Subcutaneous abdominal adipose tissue (tissue), 5 donors: ENCODE results near the gene IFNAR1.

Source experiments
- H3K27ac ChIP-seq: one replicate; pipeline ENCODE4 v1.7.0; 2013; ENCODE audit warnings: low read depth, mild to moderate bottlenecking, inconsistent platforms, low read length, moderate library complexity
- H3K27me3 ChIP-seq, 5 donors: one replicate each; pipeline ENCODE4 v1.7.0; 2013; ENCODE audit warnings: low read length in 5 of 5, inconsistent platforms in 1 of 5; ENCODE audit not compliant: control insufficient read depth in 5 of 5, insufficient read depth in 4 of 5
- H3K36me3 ChIP-seq, 5 donors: one replicate each; pipeline ENCODE4 v1.7.0; 2013; ENCODE audit warnings: low read length in 5 of 5; ENCODE audit not compliant: control insufficient read depth in 5 of 5, insufficient read depth in 5 of 5
- H3K4me1 ChIP-seq, 5 donors: one replicate each; pipeline ENCODE4 v1.7.0; 2013; ENCODE audit warnings: low read length in 5 of 5, mild to moderate bottlenecking in 3 of 5, moderate library complexity in 1 of 5; ENCODE audit not compliant: control insufficient read depth in 5 of 5, insufficient read depth in 5 of 5
- H3K4me3 ChIP-seq, 5 donors: one replicate each; pipeline ENCODE4 v1.7.0; 2013; ENCODE audit warnings: low read length in 5 of 5, low read depth in 1 of 5
- H3K9ac ChIP-seq, 5 donors: one replicate each; pipeline ENCODE4 v1.7.0; 2013; ENCODE audit warnings: low read length in 5 of 5, mild to moderate bottlenecking in 4 of 5, moderate library complexity in 3 of 5
- H3K9me3 ChIP-seq, 5 donors: one replicate each; pipeline ENCODE4 v1.7.0; 2013; ENCODE audit warnings: low read length in 5 of 5; ENCODE audit not compliant: control insufficient read depth in 5 of 5
- donor health status: healthy.
- donor health status: healthy.
- donor health status: healthy.
- donor health status: healthy.
- donor health status: healthy.

Gene IFNAR1

GRCh38 chr21:33324291-33325221 is at the start of gene IFNAR1:
Gene IFNAR1 (plus strand): TSS chr21:33324970. CDS start chr21:33325056, 86 bp downstream.
- Histone ChIP-seq H3K9ac (peak within 1 kb of the TSS; percentile 87 to 99 (median 97)), H3K4me3 (peak within 1 kb of the TSS; percentile 82 to 99 (median 96)), H3K4me1 (peaks cover 0 to 35% (median 18%) of the 10 kb centered on the region in 5 donors), H3K27ac (peak within 1 kb of the TSS; percentile 100), H3K36me3 (no peaks in the 10 kb centered on the region), H3K9me3 (no peaks in the 10 kb centered on the region), H3K27me3 (no peaks in the 10 kb centered on the region)

DNA sequence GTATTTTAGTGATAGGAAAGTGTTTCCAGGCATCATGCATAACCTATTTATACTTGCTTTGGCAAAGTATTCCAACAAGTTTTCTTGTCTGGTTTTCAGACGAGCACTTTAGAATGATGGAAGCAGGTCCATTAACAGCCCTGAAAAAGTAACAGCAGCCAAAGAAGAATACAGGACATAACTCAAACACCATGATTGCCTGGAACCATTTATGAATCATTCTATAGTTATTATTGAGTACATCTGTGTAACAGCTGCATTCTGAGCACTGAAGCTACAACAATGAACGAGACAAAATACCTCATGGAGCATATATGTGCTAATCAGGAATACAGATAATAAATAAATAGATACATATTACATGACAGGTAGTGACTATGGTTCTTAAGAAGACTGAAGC is 46.0 kb upstream of the IFNAR1 start:
- Histone ChIP-seq H3K9me3 (peaks cover 0 to 13% (median 3%) of the 10 kb centered on the region in 5 donors), H3K27ac (no peak overlapping the region), H3K36me3 (peaks cover 23 to 58% (median 41%) of the 10 kb centered on the region in 5 donors), H3K4me1 (no peaks in the 10 kb centered on the region), H3K4me3 (no peak overlapping the region), H3K27me3 (no peaks in the 10 kb centered on the region), H3K9ac (no peak overlapping the region)

- no peak overlapping the region for H3K27ac ChIP-seq
- H3K36me3 ChIP-seq: peaks cover 21 to 65% (median 47%) of the 10 kb centered on the region in 5 donors
- no peaks in the 10 kb centered on the region for H3K4me1 ChIP-seq
- peaks cover 0 to 13% (median 3%) of the 10 kb centered on the region in 5 donors for H3K9me3 ChIP-seq
- H3K27me3 ChIP-seq: no peaks in the 10 kb centered on the region
- H3K9ac ChIP-seq: no peak overlapping the region
- H3K4me3 ChIP-seq: no peak overlapping the region
These were observed 45.4 kb upstream of the IFNAR1 start for GRCh38 chr21:33279330-33279820.

DNA sequence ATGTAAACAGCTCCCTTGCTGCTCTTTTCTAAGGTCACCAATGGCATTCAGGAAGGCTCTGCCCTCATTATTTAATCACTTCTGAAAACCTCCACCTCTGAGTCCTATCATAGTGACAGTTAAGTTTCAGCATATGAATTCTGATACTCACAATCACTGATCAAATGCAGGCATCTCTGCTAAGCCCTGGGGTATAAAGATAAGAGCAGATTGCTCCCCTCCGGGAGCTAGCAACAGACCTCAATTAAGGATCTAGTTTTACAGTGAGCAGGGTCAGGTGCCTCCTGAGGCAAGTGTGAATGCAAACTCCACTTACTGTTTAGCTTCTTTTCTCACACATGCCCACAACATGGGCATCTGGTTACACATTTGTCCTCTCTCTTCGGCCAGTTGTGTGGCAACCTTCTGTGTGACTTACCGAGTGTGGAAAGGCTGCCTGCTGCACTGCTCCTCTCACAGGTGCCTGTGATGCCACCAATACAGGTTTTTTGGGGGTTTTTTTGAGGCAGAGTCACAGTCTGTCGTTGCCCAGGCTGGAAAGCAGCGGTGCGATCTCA is 43.6 kb upstream of the IFNAR1 start:
- H3K4me1 ChIP-seq: peaks cover 0 to 6% (median 2%) of the 10 kb centered on the region in 5 donors
- H3K27ac ChIP-seq: no peak overlapping the region
- no peak overlapping the region for H3K4me3 ChIP-seq
- no peaks in the 10 kb centered on the region for H3K27me3 ChIP-seq
- peaks cover 0 to 13% (median 3%) of the 10 kb centered on the region in 5 donors for H3K9me3 ChIP-seq
- H3K9ac ChIP-seq: no peak overlapping the region
- H3K36me3 ChIP-seq: peaks cover 21 to 72% (median 51%) of the 10 kb centered on the region in 5 donors

- H3K36me3 ChIP-seq: peaks cover 21 to 71% (median 55%) of the 10 kb centered on the region in 5 donors
- H3K4me1 ChIP-seq: peaks cover 2 to 26% (median 17%) of the 10 kb centered on the region in 5 donors
- no peak overlapping the region for H3K27ac ChIP-seq
- H3K4me3 ChIP-seq: no peak overlapping the region
- H3K27me3 ChIP-seq: no peaks in the 10 kb centered on the region
- no peak overlapping the region for H3K9ac ChIP-seq
- peaks cover 0 to 13% (median 3%) of the 10 kb centered on the region in 5 donors for H3K9me3 ChIP-seq
These were observed 41.6 kb upstream of the IFNAR1 start for GRCh38 chr21:33283203-33283602.

DNA sequence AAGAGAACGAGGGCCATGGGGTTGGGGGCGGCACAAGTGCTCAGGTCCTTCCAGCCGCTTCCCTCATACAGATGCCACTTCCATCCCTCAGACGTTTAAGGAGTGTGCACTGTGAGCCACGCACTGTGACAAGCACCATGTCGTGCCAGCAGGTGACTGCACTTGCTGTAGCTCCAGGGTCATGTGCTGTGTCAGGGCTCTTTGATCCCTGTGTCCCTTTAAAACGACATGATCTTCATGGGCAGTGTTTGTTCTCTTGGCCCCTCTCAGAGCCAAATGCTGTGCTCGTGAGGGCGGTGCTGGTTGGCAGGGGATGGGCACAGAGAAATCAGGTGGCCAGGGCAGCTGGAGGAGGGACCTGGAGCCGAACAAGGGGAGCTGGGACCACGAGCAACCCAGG is 38.7 kb upstream of the IFNAR1 start:
- H3K4me1 ChIP-seq: peaks cover 5 to 39% (median 27%) of the 10 kb centered on the region in 5 donors
- H3K9me3 ChIP-seq: no peaks in the 10 kb centered on the region
- H3K36me3 ChIP-seq: peaks cover 9 to 72% (median 54%) of the 10 kb centered on the region in 5 donors
- no peak overlapping the region for H3K4me3 ChIP-seq
- no peaks in the 10 kb centered on the region for H3K27me3 ChIP-seq
- H3K27ac ChIP-seq: peak overlapping the region; percentile 79
- no peak overlapping the region for H3K9ac ChIP-seq

DNA sequence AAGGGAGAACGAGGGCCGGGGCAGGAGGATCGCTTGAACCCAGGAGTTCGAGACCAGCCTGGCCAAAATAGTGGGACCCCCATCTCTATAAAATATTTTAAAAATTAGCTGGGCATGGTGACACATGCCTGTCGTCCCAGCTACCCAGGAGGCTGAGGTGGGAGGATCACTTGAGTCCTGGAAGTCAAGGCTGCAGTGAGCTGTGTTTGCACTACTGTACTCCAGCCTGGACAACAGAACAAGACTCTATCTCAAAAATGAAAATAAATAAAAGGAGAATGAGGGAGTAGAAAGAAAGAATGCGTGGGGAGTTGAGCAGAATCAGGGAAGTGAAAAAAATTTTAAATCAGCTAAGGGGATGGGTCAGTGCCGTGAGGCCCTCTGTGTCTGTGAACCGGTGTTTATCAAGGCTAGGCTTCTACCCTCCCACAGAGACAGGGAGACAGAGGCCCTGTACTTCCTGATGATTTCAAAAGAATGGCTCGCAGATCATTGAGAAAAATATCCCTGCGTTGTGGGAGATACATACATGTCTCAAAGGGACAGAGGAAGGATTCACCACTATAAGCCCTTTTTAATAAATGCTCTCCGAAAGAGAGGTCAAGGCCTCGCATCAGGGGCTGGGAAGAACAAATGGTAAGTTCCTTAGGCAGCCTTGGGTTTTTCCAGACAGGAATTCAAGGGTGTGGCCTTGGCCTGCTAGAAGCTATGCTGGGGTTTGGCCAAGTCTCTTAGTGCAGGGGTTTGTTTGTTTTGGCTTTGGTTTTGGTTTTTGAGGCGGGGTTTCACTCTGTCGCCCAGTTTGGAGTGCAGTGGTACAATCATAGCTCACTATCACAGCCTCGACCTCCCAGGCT is 37.9 kb upstream of the IFNAR1 start:
- Histone ChIP-seq H3K9ac (peak overlapping the region in 4 of 5 donors; percentile 22 to 63 (median 38)), H3K9me3 (no peaks in the 10 kb centered on the region), H3K4me3 (peak overlapping the region in 2 of 5 donors; percentile 7 to 22), H3K27ac (peak overlapping the region; percentile 79), H3K27me3 (no peaks in the 10 kb centered on the region), H3K4me1 (peaks cover 5 to 39% (median 27%) of the 10 kb centered on the region in 5 donors), H3K36me3 (peaks cover 6 to 69% (median 55%) of the 10 kb centered on the region in 5 donors)

- Histone ChIP-seq H3K9ac (no peak overlapping the region), H3K36me3 (peaks cover 4 to 69% (median 57%) of the 10 kb centered on the region in 5 donors), H3K4me1 (peaks cover 5 to 39% (median 27%) of the 10 kb centered on the region in 5 donors), H3K4me3 (no peak overlapping the region), H3K27me3 (no peaks in the 10 kb centered on the region), H3K9me3 (no peaks in the 10 kb centered on the region), H3K27ac (no peak overlapping the region)
These were observed 35.5 kb upstream of the IFNAR1 start for GRCh38 chr21:33289199-33289819.

GRCh38 chr21:33290441-33290840 is 34.3 kb upstream of the IFNAR1 start:
- Histone ChIP-seq H3K4me3 (no peak overlapping the region), H3K27me3 (no peaks in the 10 kb centered on the region), H3K36me3 (peaks cover 0 to 65% (median 54%) of the 10 kb centered on the region in 5 donors), H3K4me1 (peaks cover 5 to 39% (median 27%) of the 10 kb centered on the region in 5 donors), H3K9ac (no peak overlapping the region), H3K9me3 (no peaks in the 10 kb centered on the region), H3K27ac (no peak overlapping the region)
